RPMI7951 (cell line): ENCODE measurements around the gene UNCX. TPM values are rescaled to one million over a fixed set of nuclear protein-coding genes. Genes with fewer than 3 reads are reported as not detected.
"Not testable (repeated sequence)": the region's sequence is repeated elsewhere in the genome, so short reads cannot be mapped to it uniquely, and the experiment has no call there.

ENCODE experiments used
- DNase-seq: peaks from one replicate; pipeline ENCODE4 v3.0.0-alpha.2; 2012; ENCODE audit warnings: low read depth
- total RNA-seq: library from RNA; depleted of rRNA; stranded (reverse); fragments of >200 nt; shearing (Covaris generic); gene quantifications from 2 replicates; pipeline ENCODE4 v1.2.3, GENCODE V29; 2014; rRNA removed

UNCX gene
- total RNA-seq, 1 experiment from 2014 or later = not detected

GRCh38 chr7:1275451-1276381 is 43.0 kb downstream of the UNCX start:
- DNase-seq = peak; percentile 46

- DNase-seq = no peak
These were observed 44.0 kb downstream of the UNCX start for GRCh38 chr7:1276626-1277175.

- DNase-seq = no peak
These were observed 45.9 kb downstream of the UNCX start for GRCh38 chr7:1278543-1278942.

- DNase-seq = no peak
These were observed 46.4 kb downstream of the UNCX start for GRCh38 chr7:1279041-1279440.

GRCh38 chr7:1279895-1280294 is 47.2 kb downstream of the UNCX start:
- DNase-seq = not testable (repeated sequence)

GRCh38 chr7:1281068-1281467 is 48.4 kb downstream of the UNCX start:
- DNase-seq = no peak

- no peak for DNase-seq
These were observed 50.0 kb downstream of the UNCX start for GRCh38 chr7:1282679-1283078.

GRCh38 chr7:1283337-1283736 is 50.7 kb downstream of the UNCX start:
- no peak for DNase-seq

GRCh38 chr7:1283941-1284742 is 51.5 kb downstream of the UNCX start:
- DNase-seq = no peak

- no peak for DNase-seq
These were observed 52.2 kb downstream of the UNCX start for GRCh38 chr7:1284743-1285458.

GRCh38 chr7:1285556-1286301 is 53.1 kb downstream of the UNCX start:
- no peak for DNase-seq

Other genes starting within 250 kb of the UNCX start
- not detected in 2 replicates for gene CYP2W1, start 249.7 kb upstream of the UNCX start, total RNA-seq
- 1.7 and 5.0 TPM in 2 replicates for gene GPR146, start 188.3 kb upstream of the UNCX start, total RNA-seq
- 0.39 and 0.84 TPM in 2 replicates for gene GPER1, start 144.8 kb upstream of the UNCX start, total RNA-seq
- 33.0 and 34.9 TPM in 2 replicates for gene ZFAND2A, start 72.7 kb upstream of the UNCX start, total RNA-seq
- gene MICALL2, start 226.6 kb downstream of the UNCX start, total RNA-seq = 16.0 and 20.1 TPM in 2 replicates